ENCODE data around the gene EHMT1.
"Not testable (repeated sequence)": the region's sequence is repeated elsewhere in the genome, so short reads cannot be mapped to it uniquely, and the experiment has no call there.

EHMT1 gene

GRCh38 chr9:137879566-137880150, 260.9 kb downstream of the EHMT1 start:
- no peak for TF ChIP-seq Cebpa-rat (IDR thresholded peaks at IDR 0.05)
- H3K9ac ChIP-seq = no peak overlapping the region
- H3K27ac ChIP-seq = no peak overlapping the region
- peaks cover 0 to 31% (median 0%) of the 10 kb centered on the region in 11 experiments; a peak in 5 of 22 replicates for H4K20me1 ChIP-seq
- H3K4me1 ChIP-seq = peaks cover 0 to 10% (median 8%) of the 10 kb centered on the region in 10 experiments; a peak in 9 of 20 replicates
- H3K36me3 ChIP-seq = no peaks in the 10 kb centered on the region
- H3K9me3 ChIP-seq (replicated peaks in 1 of 11) = peaks cover 9 to 24% (median 16%) of the 10 kb centered on the region in 11 experiments; a peak in 18 of 22 replicates
- no peak overlapping the region for H3K4me2 ChIP-seq
- H3K4me3 ChIP-seq = no peak overlapping the region
- H3K27me3 ChIP-seq = no peaks in the 10 kb centered on the region

- TF ChIP-seq Cebpa-rat (IDR thresholded peaks at IDR 0.05) = no peak
Measured at GRCh38 chr9:137880160-137880975, 261.6 kb downstream of the EHMT1 start.

GRCh38 chr9:137880976-137881530, 262.2 kb downstream of the EHMT1 start:
- Histone ChIP-seq H3K9ac (no peak overlapping the region), H3K27me3 (no peaks in the 10 kb centered on the region), H3K4me2 (peak overlapping the region in 4 of 11 experiments; percentile 11 to 36 (median 23); a peak in 3 of 22 replicates), H3K9me3 (replicated peaks in 1 of 11) (peaks cover 9 to 24% (median 16%) of the 10 kb centered on the region in 11 experiments; a peak in 18 of 22 replicates), H3K4me1 (peaks cover 0 to 10% (median 8%) of the 10 kb centered on the region in 10 experiments; a peak in 9 of 20 replicates), H4K20me1 (peaks cover 0 to 31% (median 0%) of the 10 kb centered on the region in 11 experiments; a peak in 5 of 22 replicates), H3K36me3 (no peaks in the 10 kb centered on the region), H3K4me3 (no peak overlapping the region), H3K27ac (no peak overlapping the region)
- TF ChIP-seq Cebpa-rat (IDR thresholded peaks at IDR 0.05) = no peak

More at GRCh38 chr9:137880160-137880975, 261.6 kb downstream of the EHMT1 start:
- H3K4me2 ChIP-seq = peak overlapping the region in 4 of 11 experiments; percentile 11 to 36 (median 23); a peak in 3 of 22 replicates
- H3K9me3 ChIP-seq (replicated peaks in 1 of 11) = peaks cover 9 to 24% (median 16%) of the 10 kb centered on the region in 11 experiments; a peak in 18 of 22 replicates
- H3K4me1 ChIP-seq = peaks cover 0 to 10% (median 8%) of the 10 kb centered on the region in 10 experiments; a peak in 9 of 20 replicates
- H3K36me3 ChIP-seq = no peaks in the 10 kb centered on the region
- H3K9ac ChIP-seq = no peak overlapping the region
- H4K20me1 ChIP-seq = peaks cover 0 to 31% (median 0%) of the 10 kb centered on the region in 11 experiments; a peak in 5 of 22 replicates
- no peak overlapping the region for H3K4me3 ChIP-seq
- H3K27me3 ChIP-seq = no peaks in the 10 kb centered on the region
- H3K27ac ChIP-seq = no peak overlapping the region

GRCh38 chr9:137881591-137882505, 263.0 kb downstream of the EHMT1 start:
- peaks cover 0 to 10% (median 8%) of the 10 kb centered on the region in 10 experiments; a peak in 9 of 20 replicates for H3K4me1 ChIP-seq
- H3K4me2 ChIP-seq = no peak overlapping the region
- H3K9me3 ChIP-seq (replicated peaks in 1 of 11) = peaks cover 9 to 19% (median 12%) of the 10 kb centered on the region in 11 experiments; a peak in 18 of 22 replicates
- no peak overlapping the region for H3K4me3 ChIP-seq
- no peak overlapping the region for H3K27ac ChIP-seq
- TF ChIP-seq Cebpa-rat (IDR thresholded peaks at IDR 0.05) = no peak
- H3K9ac ChIP-seq = no peak overlapping the region
- H3K27me3 ChIP-seq = no peaks in the 10 kb centered on the region
- H4K20me1 ChIP-seq = peaks cover 0 to 31% (median 0%) of the 10 kb centered on the region in 11 experiments; a peak in 5 of 22 replicates
- H3K36me3 ChIP-seq = no peaks in the 10 kb centered on the region

GRCh38 chr9:137882506-137882821, 263.7 kb downstream of the EHMT1 start:
- Histone ChIP-seq H3K9ac (no peak overlapping the region), H4K20me1 (peaks cover 0 to 31% (median 0%) of the 10 kb centered on the region in 11 experiments; a peak in 5 of 22 replicates), H3K4me3 (no peak overlapping the region), H3K4me2 (no peak overlapping the region), H3K27me3 (no peaks in the 10 kb centered on the region), H3K27ac (no peak overlapping the region), H3K9me3 (replicated peaks in 1 of 11) (peaks cover 5 to 13% (median 7%) of the 10 kb centered on the region in 11 experiments; a peak in 17 of 22 replicates), H3K36me3 (no peaks in the 10 kb centered on the region), H3K4me1 (peaks cover 0 to 10% (median 8%) of the 10 kb centered on the region in 10 experiments; a peak in 9 of 20 replicates)
- TF ChIP-seq Cebpa-rat (IDR thresholded peaks at IDR 0.05) = no peak

- H3K4me2 ChIP-seq; H3K27me3 ChIP-seq; H3K27ac ChIP-seq; H3K36me3 ChIP-seq; H3K9me3 ChIP-seq (replicated peaks in 1 of 11); H3K9ac ChIP-seq; H3K4me3 ChIP-seq: not testable (repeated sequence)
- Histone ChIP-seq H4K20me1 (peaks cover 0 to 31% (median 0%) of the 10 kb centered on the region in 11 experiments; a peak in 5 of 22 replicates), H3K4me1 (peaks cover 0 to 10% (median 8%) of the 10 kb centered on the region in 10 experiments; a peak in 9 of 20 replicates)
Measured at GRCh38 chr9:137883977-137884376, 265.2 kb downstream of the EHMT1 start.

- not testable (repeated sequence) for H3K9me3 ChIP-seq (replicated peaks in 1 of 11); H3K4me3 ChIP-seq; H3K27ac ChIP-seq; H3K36me3 ChIP-seq; H3K27me3 ChIP-seq; H3K4me2 ChIP-seq; H3K9ac ChIP-seq
- Histone ChIP-seq H3K4me1 (peaks cover 0 to 10% (median 8%) of the 10 kb centered on the region in 10 experiments; a peak in 9 of 20 replicates), H4K20me1 (peaks cover 0 to 31% (median 0%) of the 10 kb centered on the region in 11 experiments; a peak in 5 of 22 replicates)
Measured at GRCh38 chr9:137884547-137884946, 265.7 kb downstream of the EHMT1 start.

GRCh38 chr9:137885121-137885520, 266.3 kb downstream of the EHMT1 start:
- not testable (repeated sequence) for H3K4me3 ChIP-seq; H3K9me3 ChIP-seq (replicated peaks in 1 of 11); H3K4me2 ChIP-seq; H3K27me3 ChIP-seq; H3K9ac ChIP-seq; H3K27ac ChIP-seq; H3K36me3 ChIP-seq
- Histone ChIP-seq H4K20me1 (peaks cover 0 to 27% (median 0%) of the 10 kb centered on the region in 11 experiments; a peak in 5 of 22 replicates), H3K4me1 (peaks cover 0 to 10% (median 8%) of the 10 kb centered on the region in 10 experiments; a peak in 9 of 20 replicates)
